HepG2 (cell line): Measurements from ENCODE around the gene CHMP1A. TPM values are rescaled to one million over a fixed set of nuclear protein-coding genes. Genes with fewer than 3 reads are reported as not detected.

Experiments
- ARNT ChIP-seq: fragments of 450-650 bp; IDR thresholded peaks from 2 replicates; pipeline ENCODE4 v1.6.1; 2017
- DMTF1 ChIP-seq: sonication (generic); formaldehyde crosslinking; IDR thresholded peaks from 2 replicates; pipeline ENCODE4 v1.4.0; 2020; ENCODE audit warnings: mild to moderate bottlenecking, missing genetic modification reagents
- ERF ChIP-seq: IDR thresholded peaks from 2 replicates; pipeline ENCODE4 v1.6.1; 2018; ENCODE audit warnings: missing biosample characterization, missing genetic modification reagents
- FOXJ3 ChIP-seq: sonication (generic); formaldehyde crosslinking; IDR thresholded peaks from 2 replicates; pipeline ENCODE4 v1.4.0; 2020; ENCODE audit warnings: missing genetic modification reagents, mild to moderate bottlenecking, borderline replicate concordance
- GMEB1 ChIP-seq: sonication (generic); formaldehyde crosslinking; IDR thresholded peaks from 2 replicates; pipeline ENCODE4 v1.5.1; 2020; ENCODE audit warnings: missing genetic modification reagents, mild to moderate bottlenecking, borderline replicate concordance
- NBN ChIP-seq: fragments of 450-650 bp; conservative IDR thresholded peaks from 2 replicates; pipeline ENCODE4 v1.6.1; 2017
- PBX3 ChIP-seq: sonication (generic); formaldehyde crosslinking; IDR thresholded peaks from 2 replicates; pipeline ENCODE4 v1.8.1; 2023; ENCODE audit warnings: missing genetic modification reagents, inconsistent platforms, borderline replicate concordance
- POLR2AphosphoS2 ChIP-seq: IDR thresholded peaks from 2 replicates; pipeline ENCODE4 v1.6.1; 2011; ENCODE audit warnings: low read depth, low read length, improper control_type of control experiment
- SKI ChIP-seq: fragments of 450-650 bp; IDR thresholded peaks from one replicate; pipeline ENCODE4 v1.6.1; 2018; ENCODE audit warnings: mild to moderate bottlenecking; ENCODE audit not compliant: partially characterized antibody
- SNAPC2 ChIP-seq: sonication (generic); formaldehyde crosslinking; IDR thresholded peaks from 2 replicates; pipeline ENCODE4 v1.8.1; 2022; ENCODE audit warnings: mild to moderate bottlenecking, missing genetic modification reagents
- TBX3 ChIP-seq: fragments of 450-650 bp; IDR thresholded peaks from 2 replicates; pipeline ENCODE4 v1.6.1; 2017; ENCODE audit warnings: antibody characterized with exemption, mild to moderate bottlenecking, inconsistent platforms, borderline replicate concordance
- THAP7 ChIP-seq: sonication (generic); formaldehyde crosslinking; IDR thresholded peaks from 2 replicates; pipeline ENCODE4 v1.8.1; 2023; ENCODE audit warnings: mild to moderate bottlenecking, missing genetic modification reagents
- TSC22D2 ChIP-seq: sonication (generic); formaldehyde crosslinking; IDR thresholded peaks from 2 replicates; pipeline ENCODE4 v1.5.1; 2020; ENCODE audit warnings: missing genetic modification reagents, mild to moderate bottlenecking, borderline replicate concordance
- ZBED4 ChIP-seq: sonication (generic); formaldehyde crosslinking; IDR thresholded peaks from 2 replicates; pipeline ENCODE4 v1.4.0; 2020; ENCODE audit warnings: missing genetic modification reagents, borderline replicate concordance
- ZNF256 ChIP-seq: sonication (generic); formaldehyde crosslinking; conservative IDR thresholded peaks from 2 replicates; pipeline ENCODE4 v1.4.0; 2020; ENCODE audit warnings: missing genetic modification reagents
- ZNF292 ChIP-seq: sonication (generic); formaldehyde crosslinking; IDR thresholded peaks from 2 replicates; pipeline ENCODE4 v1.8.1; 2022; ENCODE audit warnings: mild to moderate bottlenecking, low read depth, missing genetic modification reagents, borderline replicate concordance
- ZNF441 ChIP-seq: sonication (generic); formaldehyde crosslinking; IDR thresholded peaks from 2 replicates; pipeline ENCODE4 v1.7.0; 2021; ENCODE audit warnings: missing genetic modification reagents, borderline replicate concordance
- ZNF660 ChIP-seq: sonication (generic); formaldehyde crosslinking; IDR thresholded peaks from 2 replicates; pipeline ENCODE4 v1.5.1; 2020; ENCODE audit warnings: mild to moderate bottlenecking, low read depth, missing genetic modification reagents, borderline replicate concordance
- polyA plus RNA-seq, 8 experiments: library from polyadenylated mRNA; depleted of rRNA in 3 of 8; stranded (reverse) in 7 of 8; unstranded in 1 of 8; fragments of >200 nt; fragmentation: Illumina TruSeq in 4 of 8; extraction: Trizol in 4 of 8; gene quantifications; 2 replicates each; pipeline versions ENCODE4 v1.2.1 to v1.2.3, GENCODE V29; 2011 to 2016; ENCODE audit warnings: low read depth in 4 of 8, missing spikeins in 1 of 8, mixed read lengths in 1 of 8; ENCODE audit not compliant: insufficient read depth in 1 of 8
- total RNA-seq, 5 experiments: library from RNA; depleted of rRNA; stranded (reverse); fragments of >200 nt; fragmentation: Illumina TruSeq; extraction: Trizol; gene quantifications; 2 replicates each; pipeline ENCODE4 v1.2.3, GENCODE V29; 2016; ENCODE audit warnings: low read depth in 1 of 5

Gene CHMP1A
- total and polyA plus RNA-seq, 2 of the 13 experiments (the other 11 are each of a cell fraction or from before 2014, with no cell fraction given), result 69.4 to 73.3 TPM

GRCh38 chr16:89687092-89687940 is 29.8 kb upstream of the CHMP1A start (continued):
- TF ChIP-seq DMTF1 (CRISPR knock-in tag), result peak; percentile 94
- TF ChIP-seq SNAPC2 (CRISPR knock-in tag), result peak; percentile 99
- TF ChIP-seq ZNF292 (CRISPR knock-in tag), result peak; percentile 98
- TF ChIP-seq SKI, result peak; percentile 94
- TF ChIP-seq ARNT, result no peak
- peak; percentile 72; the same call in 1 of the 2 replicates for TF ChIP-seq TBX3
- peak; percentile 96 for TF ChIP-seq ZNF441 (CRISPR knock-in tag)
- peak; percentile 93 for TF ChIP-seq ZBED4 (CRISPR knock-in tag)
- peak; percentile 99 for TF ChIP-seq ERF
- TF ChIP-seq ZNF256 (CRISPR knock-in tag), result peak; percentile 98; the same call in 1 of the 2 replicates
- TF ChIP-seq POLR2AphosphoS2, result no peak; the same call in 1 of the 2 replicates
- peak; percentile 99 for TF ChIP-seq FOXJ3 (CRISPR knock-in tag)
- peak; percentile 51; the same call in 1 of the 2 replicates for TF ChIP-seq THAP7 (CRISPR knock-in tag)
- peak; percentile 87 for TF ChIP-seq GMEB1
- TF ChIP-seq ZNF660, result peak; percentile 97; the same call in 1 of the 2 replicates
- TF ChIP-seq TSC22D2, result peak; percentile 96
- TF ChIP-seq NBN, result no peak
- TF ChIP-seq PBX3 (CRISPR knock-in tag), result peak; percentile 84
